K562 (cell line): ENCODE data around the gene SERAC1.

Experiments used
- BMI1 ChIP-seq: fragments of 150-350 bp; IDR thresholded peaks from 2 replicates; pipeline ENCODE4 v1.6.1; 2014; ENCODE audit warnings: low read length
- CEBPB ChIP-seq: fragments of 450-650 bp; IDR thresholded peaks from 2 replicates; pipeline ENCODE4 v1.6.1; 2016; ENCODE audit warnings: missing genetic modification characterization, missing compliant biosample characterization
- CTCF ChIP-seq, 3 experiments: IDR thresholded peaks in 2 of 3; conservative IDR thresholded peaks in 1 of 3; 2 replicates each; pipeline ENCODE4 v1.5.1; 2011 to 2012; ENCODE audit warnings: low read length in 3 of 3, mild to moderate bottlenecking in 3 of 3, control low read depth in 2 of 3, improper control_type of control experiment in 1 of 3, inconsistent platforms in 1 of 3, low read depth in 1 of 3, mixed read lengths in 1 of 3, moderate library complexity in 1 of 3; ENCODE audit not compliant: insufficient read depth in 2 of 3
- ILF3 ChIP-seq: fragments of 450-650 bp; IDR thresholded peaks from 2 replicates; pipeline ENCODE4 v1.6.1; 2018; ENCODE audit warnings: antibody characterized with exemption, mild to moderate bottlenecking, moderate library complexity, borderline replicate concordance
- KDM1A ChIP-seq, 2 experiments: fragments of 450-650 bp; IDR thresholded peaks; 2 replicates each; pipeline ENCODE4 v1.6.1; 2016; ENCODE audit warnings: mild to moderate bottlenecking in 2 of 2
- LEF1 ChIP-seq: fragments of 450-650 bp; IDR thresholded peaks from 2 replicates; pipeline ENCODE4 v1.6.1; 2016; ENCODE audit warnings: mild to moderate bottlenecking
- MEF2D ChIP-seq: conservative IDR thresholded peaks from 2 replicates; pipeline ENCODE4 v1.6.1; 2016; ENCODE audit warnings: low read depth, missing genetic modification characterization, missing compliant biosample characterization
- POLR2A ChIP-seq: fragments of 450-650 bp; conservative IDR thresholded peaks from 2 replicates; pipeline ENCODE4 v1.6.1; 2016
- SMARCC2 ChIP-seq: fragments of 450-650 bp; IDR thresholded peaks from 2 replicates; pipeline ENCODE4 v1.6.1; 2017; ENCODE audit warnings: antibody characterized with exemption, moderate library complexity, mild to moderate bottlenecking, low read depth
- TF ChIP-seq, protein P1 (sequence below): fragments of 450-650 bp; IDR thresholded peaks from 2 replicates; pipeline ENCODE4 v1.6.1; 2016; ENCODE audit warnings: mild to moderate bottlenecking, moderate library complexity
- TF ChIP-seq, protein P2 (sequence below): fragments of 450-650 bp; formaldehyde crosslinking; IDR thresholded peaks from 2 replicates; pipeline ENCODE4 v1.4.0; 2022; ENCODE audit warnings: missing genetic modification characterization

DNA sequence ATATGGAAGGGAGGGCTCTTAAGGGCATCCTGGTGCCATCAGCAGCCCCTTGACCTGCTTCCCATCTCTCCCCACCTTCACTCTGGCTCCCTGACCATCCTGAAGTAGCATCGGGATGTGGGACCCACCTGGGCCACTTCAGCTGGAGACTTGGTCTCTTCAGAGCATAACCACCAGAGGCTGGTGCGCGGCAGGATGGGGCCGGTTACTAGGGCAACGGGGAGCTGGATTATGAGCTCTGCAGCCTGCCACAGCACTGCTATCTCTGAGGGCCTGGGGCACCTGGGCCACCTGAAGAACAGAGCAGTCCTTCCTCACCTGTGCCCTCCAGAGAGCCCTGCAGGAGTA is 106.7 kb downstream of the SERAC1 start:
- TF ChIP-seq ILF3: no peak
- no peak for TF ChIP-seq KDM1A (IDR thresholded peaks at IDR 0.05)
- TF ChIP-seq, protein P1, sequence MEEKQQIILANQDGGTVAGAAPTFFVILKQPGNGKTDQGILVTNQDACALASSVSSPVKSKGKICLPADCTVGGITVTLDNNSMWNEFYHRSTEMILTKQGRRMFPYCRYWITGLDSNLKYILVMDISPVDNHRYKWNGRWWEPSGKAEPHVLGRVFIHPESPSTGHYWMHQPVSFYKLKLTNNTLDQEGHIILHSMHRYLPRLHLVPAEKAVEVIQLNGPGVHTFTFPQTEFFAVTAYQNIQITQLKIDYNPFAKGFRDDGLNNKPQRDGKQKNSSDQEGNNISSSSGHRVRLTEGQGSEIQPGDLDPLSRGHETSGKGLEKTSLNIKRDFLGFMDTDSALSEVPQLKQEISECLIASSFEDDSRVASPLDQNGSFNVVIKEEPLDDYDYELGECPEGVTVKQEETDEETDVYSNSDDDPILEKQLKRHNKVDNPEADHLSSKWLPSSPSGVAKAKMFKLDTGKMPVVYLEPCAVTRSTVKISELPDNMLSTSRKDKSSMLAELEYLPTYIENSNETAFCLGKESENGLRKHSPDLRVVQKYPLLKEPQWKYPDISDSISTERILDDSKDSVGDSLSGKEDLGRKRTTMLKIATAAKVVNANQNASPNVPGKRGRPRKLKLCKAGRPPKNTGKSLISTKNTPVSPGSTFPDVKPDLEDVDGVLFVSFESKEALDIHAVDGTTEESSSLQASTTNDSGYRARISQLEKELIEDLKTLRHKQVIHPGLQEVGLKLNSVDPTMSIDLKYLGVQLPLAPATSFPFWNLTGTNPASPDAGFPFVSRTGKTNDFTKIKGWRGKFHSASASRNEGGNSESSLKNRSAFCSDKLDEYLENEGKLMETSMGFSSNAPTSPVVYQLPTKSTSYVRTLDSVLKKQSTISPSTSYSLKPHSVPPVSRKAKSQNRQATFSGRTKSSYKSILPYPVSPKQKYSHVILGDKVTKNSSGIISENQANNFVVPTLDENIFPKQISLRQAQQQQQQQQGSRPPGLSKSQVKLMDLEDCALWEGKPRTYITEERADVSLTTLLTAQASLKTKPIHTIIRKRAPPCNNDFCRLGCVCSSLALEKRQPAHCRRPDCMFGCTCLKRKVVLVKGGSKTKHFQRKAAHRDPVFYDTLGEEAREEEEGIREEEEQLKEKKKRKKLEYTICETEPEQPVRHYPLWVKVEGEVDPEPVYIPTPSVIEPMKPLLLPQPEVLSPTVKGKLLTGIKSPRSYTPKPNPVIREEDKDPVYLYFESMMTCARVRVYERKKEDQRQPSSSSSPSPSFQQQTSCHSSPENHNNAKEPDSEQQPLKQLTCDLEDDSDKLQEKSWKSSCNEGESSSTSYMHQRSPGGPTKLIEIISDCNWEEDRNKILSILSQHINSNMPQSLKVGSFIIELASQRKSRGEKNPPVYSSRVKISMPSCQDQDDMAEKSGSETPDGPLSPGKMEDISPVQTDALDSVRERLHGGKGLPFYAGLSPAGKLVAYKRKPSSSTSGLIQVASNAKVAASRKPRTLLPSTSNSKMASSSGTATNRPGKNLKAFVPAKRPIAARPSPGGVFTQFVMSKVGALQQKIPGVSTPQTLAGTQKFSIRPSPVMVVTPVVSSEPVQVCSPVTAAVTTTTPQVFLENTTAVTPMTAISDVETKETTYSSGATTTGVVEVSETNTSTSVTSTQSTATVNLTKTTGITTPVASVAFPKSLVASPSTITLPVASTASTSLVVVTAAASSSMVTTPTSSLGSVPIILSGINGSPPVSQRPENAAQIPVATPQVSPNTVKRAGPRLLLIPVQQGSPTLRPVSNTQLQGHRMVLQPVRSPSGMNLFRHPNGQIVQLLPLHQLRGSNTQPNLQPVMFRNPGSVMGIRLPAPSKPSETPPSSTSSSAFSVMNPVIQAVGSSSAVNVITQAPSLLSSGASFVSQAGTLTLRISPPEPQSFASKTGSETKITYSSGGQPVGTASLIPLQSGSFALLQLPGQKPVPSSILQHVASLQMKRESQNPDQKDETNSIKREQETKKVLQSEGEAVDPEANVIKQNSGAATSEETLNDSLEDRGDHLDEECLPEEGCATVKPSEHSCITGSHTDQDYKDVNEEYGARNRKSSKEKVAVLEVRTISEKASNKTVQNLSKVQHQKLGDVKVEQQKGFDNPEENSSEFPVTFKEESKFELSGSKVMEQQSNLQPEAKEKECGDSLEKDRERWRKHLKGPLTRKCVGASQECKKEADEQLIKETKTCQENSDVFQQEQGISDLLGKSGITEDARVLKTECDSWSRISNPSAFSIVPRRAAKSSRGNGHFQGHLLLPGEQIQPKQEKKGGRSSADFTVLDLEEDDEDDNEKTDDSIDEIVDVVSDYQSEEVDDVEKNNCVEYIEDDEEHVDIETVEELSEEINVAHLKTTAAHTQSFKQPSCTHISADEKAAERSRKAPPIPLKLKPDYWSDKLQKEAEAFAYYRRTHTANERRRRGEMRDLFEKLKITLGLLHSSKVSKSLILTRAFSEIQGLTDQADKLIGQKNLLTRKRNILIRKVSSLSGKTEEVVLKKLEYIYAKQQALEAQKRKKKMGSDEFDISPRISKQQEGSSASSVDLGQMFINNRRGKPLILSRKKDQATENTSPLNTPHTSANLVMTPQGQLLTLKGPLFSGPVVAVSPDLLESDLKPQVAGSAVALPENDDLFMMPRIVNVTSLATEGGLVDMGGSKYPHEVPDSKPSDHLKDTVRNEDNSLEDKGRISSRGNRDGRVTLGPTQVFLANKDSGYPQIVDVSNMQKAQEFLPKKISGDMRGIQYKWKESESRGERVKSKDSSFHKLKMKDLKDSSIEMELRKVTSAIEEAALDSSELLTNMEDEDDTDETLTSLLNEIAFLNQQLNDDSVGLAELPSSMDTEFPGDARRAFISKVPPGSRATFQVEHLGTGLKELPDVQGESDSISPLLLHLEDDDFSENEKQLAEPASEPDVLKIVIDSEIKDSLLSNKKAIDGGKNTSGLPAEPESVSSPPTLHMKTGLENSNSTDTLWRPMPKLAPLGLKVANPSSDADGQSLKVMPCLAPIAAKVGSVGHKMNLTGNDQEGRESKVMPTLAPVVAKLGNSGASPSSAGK: no peak
- TF ChIP-seq, protein P2, sequence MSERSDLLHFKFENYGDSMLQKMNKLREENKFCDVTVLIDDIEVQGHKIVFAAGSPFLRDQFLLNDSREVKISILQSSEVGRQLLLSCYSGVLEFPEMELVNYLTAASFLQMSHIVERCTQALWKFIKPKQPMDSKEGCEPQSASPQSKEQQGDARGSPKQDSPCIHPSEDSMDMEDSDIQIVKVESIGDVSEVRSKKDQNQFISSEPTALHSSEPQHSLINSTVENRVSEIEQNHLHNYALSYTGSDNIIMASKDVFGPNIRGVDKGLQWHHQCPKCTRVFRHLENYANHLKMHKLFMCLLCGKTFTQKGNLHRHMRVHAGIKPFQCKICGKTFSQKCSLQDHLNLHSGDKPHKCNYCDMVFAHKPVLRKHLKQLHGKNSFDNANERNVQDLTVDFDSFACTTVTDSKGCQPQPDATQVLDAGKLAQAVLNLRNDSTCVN (CRISPR knock-in tag): no peak
- TF ChIP-seq CEBPB (tag): no peak
- TF ChIP-seq MEF2D: no peak
- TF ChIP-seq CTCF (IDR thresholded peaks at IDR 0.05 in 2 of 3, conservative IDR thresholded peaks at IDR 0.05 in 1 of 3; ENCODE audit: insufficient read depth in 2 of 3, low read depth in 1 of 3, low read length in 3 of 3): no peak
- TF ChIP-seq SMARCC2: no peak
- TF ChIP-seq LEF1: no peak
- TF ChIP-seq POLR2A: no peak
- no peak for TF ChIP-seq BMI1
